Measurements from ENCODE around the gene GDPD3. TPM values are rescaled to one million over a fixed set of nuclear protein-coding genes. Genes with fewer than 3 reads are reported as not detected.

The GDPD3 gene
- total RNA-seq, 6 experiments from 2014 or later, result 1.5 to 3.0 (median 2.3) TPM

GRCh38 chr16:30149250-30149930 lies 36.1 kb upstream of the GDPD3 start:
- no peak overlapping the region for H3K4me3 Mint-ChIP-seq
- no peaks in the 10 kb centered on the region for H3K4me1 Mint-ChIP-seq (ENCODE audit: low read depth)
- H3K9me3 Mint-ChIP-seq, result peaks cover 29% of the 10 kb centered on the region
- peaks cover 15% of the 10 kb centered on the region for H3K36me3 Mint-ChIP-seq (ENCODE audit: low read depth)
- no peak for TF ChIP-seq CTCF (IDR thresholded peaks at IDR 0.05)
- H3K27me3 Mint-ChIP-seq (ENCODE audit: insufficient read depth), result peaks cover 12% of the 10 kb centered on the region
- no peak for DNase-seq
- H3K27ac Mint-ChIP-seq, result no peak overlapping the region

- Mint-ChIP-seq H3K36me3 (ENCODE audit: low read depth) (peaks cover 15% of the 10 kb centered on the region), H3K4me3 (no peak overlapping the region), H3K9me3 (peaks cover 29% of the 10 kb centered on the region), H3K4me1 (ENCODE audit: low read depth) (no peaks in the 10 kb centered on the region), H3K27ac (no peak overlapping the region), H3K27me3 (ENCODE audit: insufficient read depth) (peaks cover 12% of the 10 kb centered on the region)
- no peak for TF ChIP-seq CTCF (IDR thresholded peaks at IDR 0.05)
- no peak for DNase-seq
These were observed 34.6 kb upstream of the GDPD3 start for GRCh38 chr16:30147843-30148510.

GRCh38 chr16:30145657-30146056 lies 32.3 kb upstream of the GDPD3 start:
- H3K4me1 Mint-ChIP-seq (ENCODE audit: low read depth), result no peaks in the 10 kb centered on the region
- peaks cover 10% of the 10 kb centered on the region for H3K27me3 Mint-ChIP-seq (ENCODE audit: insufficient read depth)
- no peak overlapping the region for H3K27ac Mint-ChIP-seq
- H3K36me3 Mint-ChIP-seq (ENCODE audit: low read depth), result peaks cover 15% of the 10 kb centered on the region
- no peak for TF ChIP-seq CTCF (IDR thresholded peaks at IDR 0.05)
- DNase-seq, result no peak
- H3K9me3 Mint-ChIP-seq, result peaks cover 23% of the 10 kb centered on the region
- H3K4me3 Mint-ChIP-seq, result no peak overlapping the region

- DNase-seq, result no peak
- Mint-ChIP-seq H3K36me3 (ENCODE audit: low read depth) (peaks cover 15% of the 10 kb centered on the region), H3K9me3 (peaks cover 16% of the 10 kb centered on the region), H3K4me1 (ENCODE audit: low read depth) (no peaks in the 10 kb centered on the region), H3K27me3 (ENCODE audit: insufficient read depth) (peaks cover 13% of the 10 kb centered on the region), H3K27ac (no peak overlapping the region), H3K4me3 (no peak overlapping the region)
- TF ChIP-seq CTCF (IDR thresholded peaks at IDR 0.05), result no peak
These were observed 31.6 kb upstream of the GDPD3 start for GRCh38 chr16:30144917-30145316.

- Mint-ChIP-seq H3K9me3 (peaks cover 7% of the 10 kb centered on the region), H3K27ac (no peak overlapping the region), H3K4me1 (ENCODE audit: low read depth) (no peaks in the 10 kb centered on the region), H3K36me3 (ENCODE audit: low read depth) (peaks cover 7% of the 10 kb centered on the region; the same call in 1 of the 2 replicates), H3K4me3 (no peak overlapping the region), H3K27me3 (ENCODE audit: insufficient read depth) (peaks cover 15% of the 10 kb centered on the region)
- DNase-seq, result no peak
- no peak for TF ChIP-seq CTCF (IDR thresholded peaks at IDR 0.05)
These were observed 30.7 kb upstream of the GDPD3 start for GRCh38 chr16:30144017-30144416.
